T-helper 2 cell treated with Interferon-gamma antibody and Interleukin-4, amounts not matched to agents 5 μg/mL and 100 μg/mL, for 36 hours (primary cell): ENCODE data around the gene KRTAP12-3.
"Not testable (repeated sequence)": the region's sequence is repeated elsewhere in the genome, so short reads cannot be mapped to it uniquely, and the experiment has no call there.

Source experiments
- DNase-seq: peaks from one replicate; pipeline ENCODE4 v3.0.0; 2021; ENCODE audit warnings: low spot score
- H3K27ac Mint-ChIP-seq: one replicate; pipeline ENCODE4 v1.8.0; 2021; ENCODE audit warnings: mild to moderate bottlenecking, mixed read lengths
- H3K27me3 Mint-ChIP-seq: one replicate; pipeline ENCODE4 v1.8.0; 2021; ENCODE audit warnings: low read depth, mixed read lengths
- H3K36me3 Mint-ChIP-seq: one replicate; pipeline ENCODE4 v1.8.0; 2021; ENCODE audit warnings: low read depth, mixed read lengths
- H3K4me1 Mint-ChIP-seq: one replicate; pipeline ENCODE4 v1.8.0; 2021; ENCODE audit warnings: low read depth, mixed read lengths
- H3K4me3 Mint-ChIP-seq: one replicate; pipeline ENCODE4 v1.8.0; 2022; ENCODE audit warnings: mild to moderate bottlenecking, moderate library complexity, mixed read lengths
- H3K9me3 Mint-ChIP-seq: one replicate; pipeline ENCODE4 v1.8.0; 2021; ENCODE audit warnings: mixed read lengths

The KRTAP12-3 gene

GRCh38 chr21:44692798-44693512 lies 35.2 kb downstream of the KRTAP12-3 start:
- H3K27me3 Mint-ChIP-seq = peaks cover 45% of the 10 kb centered on the region
- DNase-seq = no peak
- H3K4me1 Mint-ChIP-seq = no peaks in the 10 kb centered on the region
- H3K27ac Mint-ChIP-seq = no peak overlapping the region
- no peak overlapping the region for H3K4me3 Mint-ChIP-seq
- no peaks in the 10 kb centered on the region for H3K36me3 Mint-ChIP-seq
- H3K9me3 Mint-ChIP-seq = peaks cover 13% of the 10 kb centered on the region

GRCh38 chr21:44694776-44695175 lies 37.0 kb downstream of the KRTAP12-3 start:
- no peaks in the 10 kb centered on the region for H3K4me1 Mint-ChIP-seq
- no peaks in the 10 kb centered on the region for H3K36me3 Mint-ChIP-seq

GRCh38 chr21:44695184-44695583 lies 37.5 kb downstream of the KRTAP12-3 start:
- Mint-ChIP-seq H3K9me3 (peaks cover 13% of the 10 kb centered on the region), H3K36me3 (no peaks in the 10 kb centered on the region), H3K27me3 (peaks cover 55% of the 10 kb centered on the region), H3K4me1 (no peaks in the 10 kb centered on the region), H3K4me3 (no peak overlapping the region), H3K27ac (no peak overlapping the region)
- DNase-seq = no peak

More at GRCh38 chr21:44694776-44695175, 37.0 kb downstream of the KRTAP12-3 start:
- Mint-ChIP-seq H3K4me3 (no peak overlapping the region), H3K9me3 (peaks cover 13% of the 10 kb centered on the region), H3K27me3 (peaks cover 58% of the 10 kb centered on the region), H3K27ac (no peak overlapping the region)
- no peak for DNase-seq

GRCh38 chr21:44695641-44696040 lies 37.9 kb downstream of the KRTAP12-3 start:
- Mint-ChIP-seq H3K4me1 (no peaks in the 10 kb centered on the region), H3K27me3 (peaks cover 54% of the 10 kb centered on the region), H3K4me3 (no peak overlapping the region), H3K27ac (no peak overlapping the region), H3K36me3 (no peaks in the 10 kb centered on the region), H3K9me3 (peaks cover 13% of the 10 kb centered on the region)
- no peak for DNase-seq

- H3K27me3 Mint-ChIP-seq = peaks cover 50% of the 10 kb centered on the region
- H3K36me3 Mint-ChIP-seq = no peaks in the 10 kb centered on the region
- no peaks in the 10 kb centered on the region for H3K4me1 Mint-ChIP-seq
- no peak overlapping the region for H3K4me3 Mint-ChIP-seq
- no peak for DNase-seq
- no peak overlapping the region for H3K27ac Mint-ChIP-seq
- peaks cover 13% of the 10 kb centered on the region for H3K9me3 Mint-ChIP-seq
Measured at GRCh38 chr21:44696572-44696971, 38.8 kb downstream of the KRTAP12-3 start.

- not testable (repeated sequence) for DNase-seq, H3K4me1 Mint-ChIP-seq, H3K36me3 Mint-ChIP-seq, H3K27ac Mint-ChIP-seq, H3K4me3 Mint-ChIP-seq
- H3K27me3 Mint-ChIP-seq = peaks cover 51% of the 10 kb centered on the region
- peaks cover 13% of the 10 kb centered on the region for H3K9me3 Mint-ChIP-seq
Measured at GRCh38 chr21:44697172-44697810, 39.6 kb downstream of the KRTAP12-3 start, which contains the start of gene KRTAP10-12. Gene KRTAP10-12 (plus strand): TSS chr21:44697172. CDS start chr21:44697202, 30 bp downstream.

- Mint-ChIP-seq H3K27ac (no peak overlapping the region), H3K9me3 (peaks cover 5% of the 10 kb centered on the region), H3K4me1 (no peaks in the 10 kb centered on the region), H3K36me3 (no peaks in the 10 kb centered on the region), H3K4me3 (no peak overlapping the region), H3K27me3 (peaks cover 52% of the 10 kb centered on the region)
- no peak for DNase-seq
Measured at GRCh38 chr21:44697811-44698734, 40.3 kb downstream of the KRTAP12-3 start.

- DNase-seq = no peak
- Mint-ChIP-seq H3K9me3 (no peaks in the 10 kb centered on the region), H3K27me3 (peaks cover 58% of the 10 kb centered on the region), H3K36me3 (no peaks in the 10 kb centered on the region), H3K4me1 (no peaks in the 10 kb centered on the region), H3K4me3 (no peak overlapping the region), H3K27ac (no peak overlapping the region)
Measured at GRCh38 chr21:44699502-44700001, 41.8 kb downstream of the KRTAP12-3 start.

DNA sequence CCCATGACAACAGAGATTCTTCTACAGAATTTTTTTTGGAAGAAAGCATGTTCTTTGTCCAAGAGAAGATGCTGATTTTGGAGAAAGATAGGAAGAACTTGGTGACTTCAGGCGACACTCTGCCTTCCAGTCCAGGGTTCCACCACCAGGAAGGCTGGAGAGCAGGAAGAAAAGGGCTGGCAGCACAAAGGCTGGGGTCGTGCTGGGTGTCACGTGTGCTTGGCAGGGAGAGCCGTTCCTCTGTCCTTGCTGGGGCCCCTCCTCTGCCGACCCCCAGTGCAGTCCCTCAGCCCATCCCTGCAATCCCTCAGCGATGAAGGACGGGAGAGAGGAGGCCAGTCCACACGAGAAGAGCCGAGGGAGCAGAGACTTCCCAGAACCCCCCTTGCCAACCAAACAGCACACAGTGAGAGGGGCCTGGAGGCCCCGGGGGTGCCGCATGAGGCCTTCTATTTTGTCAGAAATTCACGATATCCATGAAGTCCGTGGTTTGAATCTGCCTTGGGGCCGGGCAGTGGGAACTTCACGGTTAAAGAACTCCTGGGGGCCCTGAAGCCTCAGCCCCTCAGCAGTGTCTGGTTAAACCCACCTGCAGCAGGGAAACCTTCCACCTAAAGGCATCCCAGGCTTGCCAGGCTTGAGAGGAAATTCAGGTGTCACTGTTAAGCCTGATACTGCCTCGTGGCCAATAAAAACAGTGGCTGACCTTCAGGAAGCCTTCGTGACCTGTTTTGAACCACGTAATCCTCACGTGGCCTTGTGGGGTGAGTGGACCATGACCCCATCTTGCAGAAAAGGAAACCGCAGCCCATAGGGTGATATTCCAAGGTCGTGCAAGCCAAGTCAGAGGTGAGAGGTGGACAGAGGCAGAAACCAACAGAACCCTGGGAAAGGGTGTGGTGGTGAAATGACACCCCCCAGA lies 42.6 kb downstream of the KRTAP12-3 start:
- peaks cover 66% of the 10 kb centered on the region for H3K27me3 Mint-ChIP-seq
- H3K27ac Mint-ChIP-seq = no peak overlapping the region
- peaks cover 4% of the 10 kb centered on the region for H3K9me3 Mint-ChIP-seq
- H3K4me3 Mint-ChIP-seq = no peak overlapping the region
- no peak for DNase-seq
- H3K36me3 Mint-ChIP-seq = peaks cover 2% of the 10 kb centered on the region
- no peaks in the 10 kb centered on the region for H3K4me1 Mint-ChIP-seq

DNA sequence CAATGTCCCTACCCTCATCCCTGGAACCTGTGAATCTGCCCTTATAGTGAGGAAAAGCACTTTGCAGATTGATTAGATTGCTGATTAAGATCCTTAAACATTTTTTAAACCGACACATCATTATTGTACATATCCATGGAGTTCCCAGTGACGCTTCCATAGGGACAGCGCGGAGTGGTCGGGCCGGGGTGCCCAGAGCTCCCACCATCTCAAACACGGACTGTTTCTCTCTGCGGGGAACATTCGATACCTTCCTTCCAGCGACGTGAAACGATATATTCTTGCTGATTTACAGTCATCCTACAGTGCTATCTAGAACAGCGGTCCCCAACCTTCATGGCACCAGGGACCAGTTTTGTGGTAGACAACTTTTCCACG lies 43.3 kb downstream of the KRTAP12-3 start:
- peaks cover 9% of the 10 kb centered on the region for H3K9me3 Mint-ChIP-seq
- no peaks in the 10 kb centered on the region for H3K4me1 Mint-ChIP-seq
- H3K36me3 Mint-ChIP-seq = peaks cover 2% of the 10 kb centered on the region
- DNase-seq = no peak
- H3K27me3 Mint-ChIP-seq = peaks cover 66% of the 10 kb centered on the region
- no peak overlapping the region for H3K27ac Mint-ChIP-seq
- no peak overlapping the region for H3K4me3 Mint-ChIP-seq

GRCh38 chr21:44701541-44701940 lies 43.8 kb downstream of the KRTAP12-3 start:
- Mint-ChIP-seq H3K36me3 (peaks cover 2% of the 10 kb centered on the region), H3K9me3 (peaks cover 13% of the 10 kb centered on the region), H3K4me1 (no peaks in the 10 kb centered on the region), H3K27me3 (peaks cover 66% of the 10 kb centered on the region), H3K4me3 (no peak overlapping the region), H3K27ac (no peak overlapping the region)
- DNase-seq = no peak

- H3K4me1 Mint-ChIP-seq = no peaks in the 10 kb centered on the region
- no peak overlapping the region for H3K4me3 Mint-ChIP-seq
- H3K27ac Mint-ChIP-seq = no peak overlapping the region
- no peak for DNase-seq
- H3K27me3 Mint-ChIP-seq = peaks cover 66% of the 10 kb centered on the region
- peaks cover 13% of the 10 kb centered on the region for H3K9me3 Mint-ChIP-seq
- peaks cover 2% of the 10 kb centered on the region for H3K36me3 Mint-ChIP-seq
Measured at GRCh38 chr21:44702111-44702972, 44.6 kb downstream of the KRTAP12-3 start.
